NCI-H2029 treated with DMSO at 0.1 percent for 48 hours (cell line): Measurements from ENCODE around the gene SBNO2.

Experiments used
- DNase-seq: peaks from one replicate; lab custom pipeline; 2025; lab: John Stamatoyannopoulos, UW

SBNO2 gene, protein sequence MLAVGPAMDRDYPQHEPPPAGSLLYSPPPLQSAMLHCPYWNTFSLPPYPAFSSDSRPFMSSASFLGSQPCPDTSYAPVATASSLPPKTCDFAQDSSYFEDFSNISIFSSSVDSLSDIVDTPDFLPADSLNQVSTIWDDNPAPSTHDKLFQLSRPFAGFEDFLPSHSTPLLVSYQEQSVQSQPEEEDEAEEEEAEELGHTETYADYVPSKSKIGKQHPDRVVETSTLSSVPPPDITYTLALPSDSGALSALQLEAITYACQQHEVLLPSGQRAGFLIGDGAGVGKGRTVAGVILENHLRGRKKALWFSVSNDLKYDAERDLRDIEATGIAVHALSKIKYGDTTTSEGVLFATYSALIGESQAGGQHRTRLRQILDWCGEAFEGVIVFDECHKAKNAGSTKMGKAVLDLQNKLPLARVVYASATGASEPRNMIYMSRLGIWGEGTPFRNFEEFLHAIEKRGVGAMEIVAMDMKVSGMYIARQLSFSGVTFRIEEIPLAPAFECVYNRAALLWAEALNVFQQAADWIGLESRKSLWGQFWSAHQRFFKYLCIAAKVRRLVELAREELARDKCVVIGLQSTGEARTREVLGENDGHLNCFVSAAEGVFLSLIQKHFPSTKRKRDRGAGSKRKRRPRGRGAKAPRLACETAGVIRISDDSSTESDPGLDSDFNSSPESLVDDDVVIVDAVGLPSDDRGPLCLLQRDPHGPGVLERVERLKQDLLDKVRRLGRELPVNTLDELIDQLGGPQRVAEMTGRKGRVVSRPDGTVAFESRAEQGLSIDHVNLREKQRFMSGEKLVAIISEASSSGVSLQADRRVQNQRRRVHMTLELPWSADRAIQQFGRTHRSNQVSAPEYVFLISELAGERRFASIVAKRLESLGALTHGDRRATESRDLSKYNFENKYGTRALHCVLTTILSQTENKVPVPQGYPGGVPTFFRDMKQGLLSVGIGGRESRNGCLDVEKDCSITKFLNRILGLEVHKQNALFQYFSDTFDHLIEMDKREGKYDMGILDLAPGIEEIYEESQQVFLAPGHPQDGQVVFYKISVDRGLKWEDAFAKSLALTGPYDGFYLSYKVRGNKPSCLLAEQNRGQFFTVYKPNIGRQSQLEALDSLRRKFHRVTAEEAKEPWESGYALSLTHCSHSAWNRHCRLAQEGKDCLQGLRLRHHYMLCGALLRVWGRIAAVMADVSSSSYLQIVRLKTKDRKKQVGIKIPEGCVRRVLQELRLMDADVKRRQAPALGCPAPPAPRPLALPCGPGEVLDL (N-terminal part only)

DNA sequence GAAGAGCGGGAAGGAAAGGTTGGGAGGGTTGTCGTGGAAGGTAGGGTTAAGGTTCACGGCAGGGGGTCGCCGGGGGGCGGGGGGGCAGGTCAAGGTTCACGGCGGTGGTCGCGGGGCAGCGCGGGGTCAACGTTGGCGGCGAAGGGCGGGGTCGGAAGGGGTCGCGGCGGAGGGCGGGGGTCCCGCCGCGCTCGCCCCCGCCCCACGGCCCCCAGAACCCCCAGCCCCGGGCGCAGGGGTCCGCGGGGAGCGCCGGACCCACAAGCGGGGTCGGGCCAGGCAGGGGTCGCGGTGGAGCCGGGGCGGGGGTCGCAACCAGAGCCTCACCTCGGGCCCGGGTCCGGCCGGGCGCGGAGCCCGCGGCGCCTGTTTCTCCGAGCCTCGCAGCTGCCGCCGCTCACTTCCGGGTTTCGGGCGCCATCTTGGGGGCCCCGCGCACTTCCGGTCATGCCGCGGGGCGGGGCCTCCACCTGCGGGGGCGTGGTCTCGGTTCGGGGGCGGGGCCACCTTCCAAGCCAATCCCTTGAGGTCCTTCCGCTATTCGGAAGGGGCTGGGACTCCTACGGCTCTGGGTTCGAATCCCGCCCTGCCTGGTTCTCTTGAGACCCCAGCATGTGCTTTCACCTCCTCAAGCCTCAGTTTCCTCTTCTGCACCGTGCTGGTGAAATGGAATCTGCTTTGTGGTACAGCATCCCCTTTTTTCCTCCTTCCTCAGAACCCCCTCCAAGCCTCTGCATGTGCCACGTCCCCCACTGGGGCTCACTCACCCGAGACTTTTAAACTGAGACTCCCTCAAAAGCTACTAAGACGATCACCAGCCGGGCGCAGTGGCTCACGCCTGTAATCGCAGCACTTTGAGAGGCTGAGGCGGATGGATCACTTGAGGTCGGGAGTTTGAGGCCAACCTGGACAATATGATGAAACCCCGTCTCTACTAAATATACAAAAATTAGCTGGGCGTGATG lies at the start of gene SBNO2:
Gene SBNO2, minus strand, starts transcription at position 424 of the 965 bp plus-strand sequence. CDS start 19,992 bp downstream, outside the sequence.
- peak; percentile 7 for DNase-seq

- DNase-seq = no peak
Measured at GRCh38 chr19:1223018-1223855, 49.2 kb upstream of the SBNO2 start.

GRCh38 chr19:1222394-1222793 lies 48.3 kb upstream of the SBNO2 start:
- DNase-seq = no peak

GRCh38 chr19:1221904-1222255 lies 47.8 kb upstream of the SBNO2 start:
- DNase-seq = no peak

GRCh38 chr19:1220976-1221903 lies 47.2 kb upstream of the SBNO2 start:
- no peak for DNase-seq

- DNase-seq = no peak
Measured at GRCh38 chr19:1220477-1220930, 46.4 kb upstream of the SBNO2 start.

DNA sequence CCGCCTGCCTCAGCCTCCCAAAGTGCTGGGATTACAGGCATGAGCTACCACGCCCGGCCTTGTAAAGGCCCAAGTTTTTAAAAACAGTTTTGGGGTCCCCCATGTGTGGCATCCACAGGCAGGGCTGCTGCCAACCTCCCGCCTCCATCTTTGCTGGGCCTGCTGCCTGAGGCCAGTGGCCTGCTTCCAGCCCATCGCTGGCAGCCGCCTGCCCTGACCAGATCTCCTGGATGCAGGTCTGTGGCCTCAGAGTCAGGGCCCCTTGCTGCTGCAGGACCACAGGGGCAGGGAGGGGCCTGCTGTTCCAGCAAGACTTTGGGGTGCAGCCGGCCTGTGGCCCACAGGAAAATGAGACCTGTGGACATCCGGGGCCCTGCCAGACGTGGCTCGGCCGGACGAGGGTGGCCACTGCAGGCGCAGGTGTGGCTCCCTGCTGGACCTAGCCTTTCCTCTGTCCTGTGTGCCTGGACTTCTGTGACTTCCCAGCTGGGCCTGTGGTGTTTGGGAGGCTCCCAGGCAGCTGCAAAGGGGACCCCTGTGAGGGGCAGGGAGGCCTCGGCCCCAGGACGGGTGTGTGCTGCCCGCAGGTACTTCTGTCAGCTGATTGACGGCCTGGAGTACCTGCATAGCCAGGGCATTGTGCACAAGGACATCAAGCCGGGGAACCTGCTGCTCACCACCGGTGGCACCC lies 45.9 kb upstream of the SBNO2 start:
- no peak for DNase-seq

GRCh38 chr19:1218751-1219567 lies 44.9 kb upstream of the SBNO2 start:
- no peak for DNase-seq

- DNase-seq = no peak
Measured at GRCh38 chr19:1217366-1217765, 43.3 kb upstream of the SBNO2 start.

GRCh38 chr19:1216756-1217155 lies 42.7 kb upstream of the SBNO2 start:
- DNase-seq = no peak

- DNase-seq = no peak
Measured at GRCh38 chr19:1214862-1215731, 41.0 kb upstream of the SBNO2 start.

- no peak for DNase-seq
Measured at GRCh38 chr19:1214299-1214861, 40.3 kb upstream of the SBNO2 start.

DNA sequence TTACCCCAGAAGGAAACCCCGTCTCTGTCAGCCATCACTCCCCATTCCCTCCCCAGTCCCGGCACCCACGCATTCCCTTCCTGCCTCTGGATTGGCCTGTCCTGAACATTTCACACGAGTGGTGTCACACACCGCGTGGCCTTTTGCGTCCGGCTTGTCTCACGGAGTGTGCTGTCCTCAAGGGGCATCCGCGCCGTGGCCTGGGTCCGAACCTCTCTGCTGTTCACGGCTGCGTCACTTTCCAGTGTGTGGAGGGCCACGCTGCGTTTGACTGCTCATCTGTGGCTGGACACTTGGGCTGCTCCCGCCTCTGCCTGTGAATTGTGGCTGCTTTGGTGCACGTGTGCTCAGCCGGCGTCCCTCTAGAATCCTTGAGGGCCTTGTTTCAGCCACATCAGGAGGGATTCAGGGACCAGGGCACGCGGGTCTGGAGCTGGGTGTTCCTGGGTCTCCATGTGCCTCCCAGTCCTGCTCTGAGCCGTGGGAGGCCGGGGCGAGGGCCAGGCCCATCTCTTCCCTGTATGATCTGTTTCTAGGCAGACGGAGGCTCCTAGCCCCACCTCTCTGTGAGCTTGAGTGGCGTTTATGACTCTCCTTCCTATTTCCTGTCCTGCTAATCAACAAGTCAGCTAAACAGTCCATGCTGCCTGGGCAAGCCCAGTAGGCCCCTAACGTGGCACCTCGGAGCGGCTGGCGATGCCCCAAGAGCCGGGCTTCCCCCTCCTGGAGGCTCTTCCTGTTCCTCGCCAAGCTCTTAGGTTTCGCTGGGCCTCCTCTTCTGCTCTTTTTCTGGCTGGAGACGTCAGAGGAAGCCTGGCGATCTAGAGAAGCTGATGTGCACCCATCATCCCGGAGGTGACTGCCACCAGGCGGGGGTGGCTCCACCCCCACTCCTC lies 39.6 kb upstream of the SBNO2 start:
- no peak for DNase-seq

GRCh38 chr19:1211494-1212234 lies 37.6 kb upstream of the SBNO2 start:
- no peak for DNase-seq

GRCh38 chr19:1210227-1210538 lies 36.1 kb upstream of the SBNO2 start:
- DNase-seq = no peak
